Ovary (tissue), 9 donors: Measurements from ENCODE around the gene PIPOX. TPM values are rescaled to one million over a fixed set of nuclear protein-coding genes. Genes with fewer than 3 reads are reported as not detected.

Source experiments
- DNase-seq, 5 donors: peaks; one replicate each; pipeline ENCODE4 v3.0.0-alpha.2; 2019 to 2020
- H3K27ac ChIP-seq, 2 donors: fragments of 200-600 bp; one replicate each; pipeline versions ENCODE4 v1.5.1 to v1.8.0; 2019 to 2022
- H3K27me3 ChIP-seq: fragments of 200-600 bp; one replicate; pipeline ENCODE4 v1.8.0; 2022
- H3K36me3 ChIP-seq: fragments of 200-600 bp; sonication (generic); one replicate; pipeline ENCODE4 v1.5.1; 2019
- H3K4me1 ChIP-seq: one replicate; pipeline ENCODE4 v1.8.1; 2013; ENCODE audit warnings: mild to moderate bottlenecking, moderate library complexity; ENCODE audit not compliant: insufficient read depth
- H3K4me3 ChIP-seq: fragments of 200-600 bp; sonication (generic); one replicate; pipeline ENCODE4 v1.5.1; 2017
- H3K9me3 ChIP-seq, 2 donors: fragments of 200-600 bp in 1 of 2; sonication (generic) in 1 of 2; one replicate each; pipeline versions ENCODE4 v1.5.1 to v1.8.1; 2013 to 2019; ENCODE audit warnings: mild to moderate bottlenecking in 1 of 2, moderate library complexity in 1 of 2
- CTCF ChIP-seq, 3 donors: fragments of 450-650 bp in 2 of 3; fragments of 200-600 bp in 1 of 3; IDR thresholded peaks; one replicate each; pipeline versions ENCODE4 v1.5.1 to v1.8.0; 2016 to 2022; ENCODE audit warnings: antibody characterized with exemption in 3 of 3, mild to moderate bottlenecking in 1 of 3
- EP300 ChIP-seq: sonication (generic); formaldehyde crosslinking; IDR thresholded peaks from one replicate; pipeline ENCODE4 v1.6.1; 2017; ENCODE audit warnings: antibody characterized with exemption
- POLR2A ChIP-seq: fragments of 450-650 bp; IDR thresholded peaks from one replicate; pipeline ENCODE4 v1.6.1; 2017; ENCODE audit warnings: antibody characterized with exemption, mild to moderate bottlenecking, moderate library complexity
- WGBS, 3 donors: extraction: QIAGEN DNeasy Blood & Tissue Kit in 1 of 3; methylation state at CpG; one replicate each; pipeline versions ENCODE4 v1.1.5 to v1.1.7; 2013 to 2017; 5-methylcytosine and 5-hydroxymethylcytosine counted together
- intact Hi-C, 4 donors: fragments of 100-400 bp; cut with DNase I; formaldehyde crosslinking; loops; one replicate each; pipeline versions ENCODE4 v1.11.0 to v1.15.1; 2022 to 2023
- polyA plus RNA-seq, 2 donors: library from polyadenylated mRNA; stranded (reverse); fragments of 200-250 nt in 1 of 2; fragments of 350-450 nt in 1 of 2; fragmentation: Illumina TruSeq in 1 of 2; extraction: RNeasy Lipid Tissue Mini Kit (QIAGEN cat#74804) in 1 of 2; gene quantifications; one replicate each; pipeline ENCODE4 v1.2.3, GENCODE V29; 2013 to 2014
- total RNA-seq, 7 donors: library from RNA; depleted of rRNA in 2 of 7; stranded (reverse); fragments of >200 nt in 2 of 7; fragmentation: NEBNext Ultra II Directional in 3 of 7; extraction: Animal tissue kit (Norgen Biotek cat#: 25700) in 3 of 7; gene quantifications; one replicate each; pipeline versions ENCODE4 v1.1.0 to v1.2.4, GENCODE V29; 2016 to 2023
- donor health status: DM: no; HTN: no; CAD: no; lungs with moderate emphysema.
- donor health status: DM: no; HTN: no; CAD: no.
- donor health status: Bipolar disorder and iron deficiency.
- donor health status: DM: yes; HTN: yes; CAD: no.
- donor health status: DM: no; HTN: no; CAD: no.
- donor health status: DM: yes; HTN: yes; CAD: no.

The PIPOX gene
- total and polyA plus RNA-seq, 9 donors, result 0.82 to 4.9 (median 2.1) TPM

- Histone ChIP-seq H3K27me3 (no peaks in the 10 kb centered on the region), H3K4me1 (no peaks in the 10 kb centered on the region), H3K27ac (no peak overlapping the region), H3K36me3 (no peaks in the 10 kb centered on the region), H3K4me3 (no peak overlapping the region), H3K9me3 (no peaks in the 10 kb centered on the region)
- WGBS, 3 donors, result 22 to 25% (median 23%) methylated on average over 8 of the region's 8 CpGs
- no peak for TF ChIP-seq EP300
- DNase-seq, result no peak
- intact Hi-C loops, result no loop called here
Observed at GRCh38 chr17:29061036-29061435, 18.1 kb downstream of the PIPOX start.

GRCh38 chr17:29062215-29062614, 19.3 kb downstream of the PIPOX start:
- no peaks in the 10 kb centered on the region for H3K9me3 ChIP-seq
- no peak for DNase-seq
- intact Hi-C loops, result no loop called here
- 87 to 92% (median 90%) methylated on average over 9 of the region's 9 CpGs for WGBS, 3 donors
- no peaks in the 10 kb centered on the region for H3K4me1 ChIP-seq
- H3K27ac ChIP-seq, result no peak overlapping the region
- no peaks in the 10 kb centered on the region for H3K36me3 ChIP-seq
- H3K27me3 ChIP-seq, result no peaks in the 10 kb centered on the region
- TF ChIP-seq CTCF (IDR thresholded peaks at IDR 0.05), result no peak
- no peak for TF ChIP-seq POLR2A
- TF ChIP-seq EP300, result no peak
- no peak overlapping the region for H3K4me3 ChIP-seq

GRCh38 chr17:29063992-29064391, 21.1 kb downstream of the PIPOX start:
- intact Hi-C loops, result no loop called here
- Histone ChIP-seq H3K4me3 (no peak overlapping the region), H3K9me3 (no peaks in the 10 kb centered on the region), H3K36me3 (no peaks in the 10 kb centered on the region), H3K27ac (no peak overlapping the region), H3K27me3 (no peaks in the 10 kb centered on the region), H3K4me1 (no peaks in the 10 kb centered on the region)
- no peak for DNase-seq
- TF ChIP-seq EP300 (no peak), POLR2A (no peak), CTCF (IDR thresholded peaks at IDR 0.05) (no peak)
- 89 to 94% (median 91%) methylated on average over 7 of the region's 7 CpGs for WGBS, 3 donors

- Histone ChIP-seq H3K27ac (no peak overlapping the region), H3K27me3 (no peaks in the 10 kb centered on the region), H3K4me3 (no peak overlapping the region), H3K9me3 (no peaks in the 10 kb centered on the region), H3K36me3 (no peaks in the 10 kb centered on the region), H3K4me1 (no peaks in the 10 kb centered on the region)
- TF ChIP-seq CTCF (IDR thresholded peaks at IDR 0.05) (no peak), EP300 (no peak)
- DNase-seq, result no peak
- intact Hi-C loops, result no loop called here
- 35 to 59% (median 53%) methylated on average over 7 of the region's 7 CpGs for WGBS, 3 donors
Observed at GRCh38 chr17:29066047-29066446, 23.1 kb downstream of the PIPOX start.

GRCh38 chr17:29066606-29067005, 23.7 kb downstream of the PIPOX start:
- intact Hi-C loops, result no loop called here
- TF ChIP-seq EP300, result no peak
- no peak for TF ChIP-seq POLR2A
- TF ChIP-seq CTCF (IDR thresholded peaks at IDR 0.05), result no peak
- no peak for DNase-seq
- H3K4me1 ChIP-seq, result no peaks in the 10 kb centered on the region
- H3K36me3 ChIP-seq, result no peaks in the 10 kb centered on the region
- no peak overlapping the region for H3K4me3 ChIP-seq
- H3K9me3 ChIP-seq, result no peaks in the 10 kb centered on the region
- no peak overlapping the region for H3K27ac ChIP-seq
- 58 to 72% (median 61%) methylated on average over 7 of the region's 7 CpGs for WGBS, 3 donors
- no peaks in the 10 kb centered on the region for H3K27me3 ChIP-seq
